Measurements from ENCODE around the gene TMEM220.

TMEM220 gene

GRCh38 chr17:10729334-10730193 is at the start of gene TMEM220:
TSS of gene TMEM220 (minus strand) at chr17:10730023. CDS start at chr17:10729851, 172 bp downstream.
- DNase-seq (ENCODE audit: low read depth) = no peak

- DNase-seq (ENCODE audit: low read depth) = no peak
Observed at GRCh38 chr17:10779609-10780008, 49.8 kb upstream of the TMEM220 start.

- DNase-seq (ENCODE audit: low read depth) = no peak
Observed at GRCh38 chr17:10777890-10778289, 48.1 kb upstream of the TMEM220 start.

- DNase-seq (ENCODE audit: low read depth) = no peak
Observed at GRCh38 chr17:10777131-10777807, 47.4 kb upstream of the TMEM220 start.

GRCh38 chr17:10776381-10776780 is 46.6 kb upstream of the TMEM220 start:
- DNase-seq (ENCODE audit: low read depth) = no peak

- DNase-seq (ENCODE audit: low read depth) = no peak
Observed at GRCh38 chr17:10775740-10776356, 46.0 kb upstream of the TMEM220 start.

- no peak for DNase-seq (ENCODE audit: low read depth)
Observed at GRCh38 chr17:10775058-10775457, 45.2 kb upstream of the TMEM220 start.

- DNase-seq (ENCODE audit: low read depth) = no peak
Observed at GRCh38 chr17:10773391-10773790, 43.6 kb upstream of the TMEM220 start.

- DNase-seq (ENCODE audit: low read depth) = no peak
Observed at GRCh38 chr17:10772425-10773380, 42.9 kb upstream of the TMEM220 start.

- DNase-seq (ENCODE audit: low read depth) = no peak
Observed at GRCh38 chr17:10771148-10771547, 41.3 kb upstream of the TMEM220 start.

- no peak for DNase-seq (ENCODE audit: low read depth)
Observed at GRCh38 chr17:10769840-10770239, 40.0 kb upstream of the TMEM220 start.

- DNase-seq (ENCODE audit: low read depth) = no peak
Observed at GRCh38 chr17:10768750-10769251, 39.0 kb upstream of the TMEM220 start.

GRCh38 chr17:10767232-10767631 is 37.4 kb upstream of the TMEM220 start:
- DNase-seq (ENCODE audit: low read depth) = no peak

GRCh38 chr17:10762037-10762436 is 32.2 kb upstream of the TMEM220 start:
- DNase-seq (ENCODE audit: low read depth) = no peak

- no peak for DNase-seq (ENCODE audit: low read depth)
Observed at GRCh38 chr17:10761281-10761680, 31.5 kb upstream of the TMEM220 start.

- DNase-seq (ENCODE audit: low read depth) = no peak
Observed at GRCh38 chr17:10758062-10758461, 28.2 kb upstream of the TMEM220 start.

- no peak for DNase-seq (ENCODE audit: low read depth)
Observed at GRCh38 chr17:10757647-10758046, 27.8 kb upstream of the TMEM220 start.

GRCh38 chr17:10757067-10757466 is 27.2 kb upstream of the TMEM220 start:
- DNase-seq (ENCODE audit: low read depth) = no peak

GRCh38 chr17:10756619-10757018 is 26.8 kb upstream of the TMEM220 start:
- no peak for DNase-seq (ENCODE audit: low read depth)

- no peak for DNase-seq (ENCODE audit: low read depth)
Observed at GRCh38 chr17:10756185-10756584, 26.4 kb upstream of the TMEM220 start.

GRCh38 chr17:10755592-10756127 is 25.8 kb upstream of the TMEM220 start:
- no peak for DNase-seq (ENCODE audit: low read depth)

Data from T-helper 22 cell (primary cell).